ENCODE measurements around the gene SLC16A1.

The SLC16A1 gene

GRCh38 chr1:112901387-112901786, 54.6 kb downstream of the SLC16A1 start:
- Histone ChIP-seq H3K23ac (ENCODE audit: low read length) (no peak overlapping the region), H3K9ac (ENCODE audit: low read length) (no peak overlapping the region), H3K36me3 (ENCODE audit: control insufficient read depth in 1 of 2, insufficient read depth in 2 of 2, low read length in 2 of 2) (no peaks in the 10 kb centered on the region), H3K4me2 (ENCODE audit: low read length) (no peak overlapping the region), H2AFZ (ENCODE audit: insufficient read depth, low read length, poor library complexity) (no peak overlapping the region), H2AK5ac (ENCODE audit: low read length) (no peak overlapping the region), H3K9me3 (ENCODE audit: insufficient read depth, low read depth, low read length) (no peaks in the 10 kb centered on the region), H3K4me3 (ENCODE audit: low read depth, low read length) (no peak overlapping the region), H2BK120ac (ENCODE audit: insufficient read depth, low read length, poor library complexity) (no peak overlapping the region), H4K91ac (ENCODE audit: low read depth, low read length) (no peak overlapping the region), H3K79me1 (ENCODE audit: low read length) (peaks cover 5% of the 10 kb centered on the region), H3K79me2 (ENCODE audit: control insufficient read depth, insufficient read depth, low read length, poor library complexity) (no peaks in the 10 kb centered on the region), H4K8ac (ENCODE audit: low read depth, low read length) (no peak overlapping the region), H3K14ac (ENCODE audit: low read length) (no peak overlapping the region), H3K18ac (ENCODE audit: low read length) (no peak overlapping the region), H4K12ac (ENCODE audit: low read depth, low read length) (no peak overlapping the region), H3K27me3 (ENCODE audit: insufficient read depth, low read length) (no peaks in the 10 kb centered on the region), H2BK12ac (ENCODE audit: low read length) (no peak overlapping the region), H3K27ac (ENCODE audit: low read depth, low read length) (no peak overlapping the region), H3K4ac (ENCODE audit: low read depth, low read length) (no peak overlapping the region), H2BK5ac (ENCODE audit: low read depth, low read length, poor library complexity) (no peak overlapping the region), H3K4me1 (ENCODE audit: control insufficient read depth in 1 of 2, insufficient read depth in 2 of 2, low read length in 2 of 2) (peaks cover 13 to 15% of the 10 kb centered on the region in 2 experiments)
- no peak for DNase-seq
- no CpG with 5 or more reads among the region's 2 CpGs for WGBS (ENCODE audit: extremely low coverage, insufficient coverage, insufficient read length)

- H2BK12ac ChIP-seq (ENCODE audit: low read length): no peak overlapping the region
- H3K79me2 ChIP-seq (ENCODE audit: control insufficient read depth, insufficient read depth, low read length, poor library complexity): no peaks in the 10 kb centered on the region
- H3K36me3 ChIP-seq (ENCODE audit: control insufficient read depth in 1 of 2, insufficient read depth in 2 of 2, low read length in 2 of 2): peaks cover 1 to 2% of the 10 kb centered on the region in 2 experiments
- H3K18ac ChIP-seq (ENCODE audit: low read length): no peak overlapping the region
- no peak overlapping the region for H3K27ac ChIP-seq (ENCODE audit: low read depth, low read length)
- H3K9ac ChIP-seq (ENCODE audit: low read length): no peak overlapping the region
- H4K8ac ChIP-seq (ENCODE audit: low read depth, low read length): no peak overlapping the region
- no peak overlapping the region for H2BK120ac ChIP-seq (ENCODE audit: insufficient read depth, low read length, poor library complexity)
- H3K14ac ChIP-seq (ENCODE audit: low read length): no peak overlapping the region
- no peak overlapping the region for H4K91ac ChIP-seq (ENCODE audit: low read depth, low read length)
- no peaks in the 10 kb centered on the region for H3K79me1 ChIP-seq (ENCODE audit: low read length)
- no peak overlapping the region for H3K4ac ChIP-seq (ENCODE audit: low read depth, low read length)
- no peak overlapping the region for H2AFZ ChIP-seq (ENCODE audit: insufficient read depth, low read length, poor library complexity)
- no peak overlapping the region for H2BK5ac ChIP-seq (ENCODE audit: low read depth, low read length, poor library complexity)
- no peak overlapping the region for H3K4me2 ChIP-seq (ENCODE audit: low read length)
- no peak for DNase-seq
- no peak overlapping the region for H4K12ac ChIP-seq (ENCODE audit: low read depth, low read length)
- no peaks in the 10 kb centered on the region for H3K27me3 ChIP-seq (ENCODE audit: insufficient read depth, low read length)
- H3K4me1 ChIP-seq (ENCODE audit: control insufficient read depth in 1 of 2, insufficient read depth in 2 of 2, low read length in 2 of 2): no peaks in the 10 kb centered on the region
- H3K4me3 ChIP-seq (ENCODE audit: low read depth, low read length): no peak overlapping the region
- H3K9me3 ChIP-seq (ENCODE audit: insufficient read depth, low read depth, low read length): peaks cover 12% of the 10 kb centered on the region
- H2AK5ac ChIP-seq (ENCODE audit: low read length): no peak overlapping the region
- no peak overlapping the region for H3K23ac ChIP-seq (ENCODE audit: low read length)
Measured at GRCh38 chr1:112896783-112897182, 59.2 kb downstream of the SLC16A1 start.

DNA sequence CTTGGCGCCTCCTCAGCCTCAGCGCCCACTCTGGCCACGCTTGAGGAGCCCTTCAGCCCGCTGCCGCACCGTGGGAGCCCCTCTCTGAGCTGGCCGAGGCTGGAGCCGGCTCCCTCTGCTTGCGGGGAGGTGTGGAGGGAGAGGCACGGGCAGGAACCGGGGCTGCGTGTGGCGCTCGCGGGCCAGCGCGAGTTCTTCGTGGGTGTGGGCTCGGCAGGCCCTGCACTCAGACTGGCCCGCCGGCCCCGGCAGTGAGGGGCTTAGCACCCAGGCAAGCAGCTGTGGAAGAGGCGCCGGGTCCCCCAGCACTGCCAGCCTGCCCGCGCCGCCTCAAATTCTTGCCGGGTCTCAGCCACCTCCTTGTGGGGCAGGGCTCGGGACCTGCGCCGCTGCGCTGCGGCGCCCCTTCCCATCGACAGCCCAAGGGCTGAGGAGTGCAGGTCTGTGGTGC, 61.4 kb downstream of the SLC16A1 start:
- Histone ChIP-seq H2AK5ac (ENCODE audit: low read length) (no peak overlapping the region), H4K8ac (ENCODE audit: low read depth, low read length) (no peak overlapping the region), H3K9ac (ENCODE audit: low read length) (no peak overlapping the region), H3K4me2 (ENCODE audit: low read length) (no peak overlapping the region), H3K27ac (ENCODE audit: low read depth, low read length) (no peak overlapping the region), H3K79me2 (ENCODE audit: control insufficient read depth, insufficient read depth, low read length, poor library complexity) (no peaks in the 10 kb centered on the region), H3K36me3 (ENCODE audit: control insufficient read depth in 1 of 2, insufficient read depth in 2 of 2, low read length in 2 of 2) (peaks cover 1 to 2% of the 10 kb centered on the region in 2 experiments), H2BK120ac (ENCODE audit: insufficient read depth, low read length, poor library complexity) (no peak overlapping the region), H3K79me1 (ENCODE audit: low read length) (no peaks in the 10 kb centered on the region), H2BK5ac (ENCODE audit: low read depth, low read length, poor library complexity) (no peak overlapping the region), H4K12ac (ENCODE audit: low read depth, low read length) (no peak overlapping the region), H3K27me3 (ENCODE audit: insufficient read depth, low read length) (no peaks in the 10 kb centered on the region), H3K4me1 (ENCODE audit: control insufficient read depth in 1 of 2, insufficient read depth in 2 of 2, low read length in 2 of 2) (no peaks in the 10 kb centered on the region), H3K4me3 (ENCODE audit: low read depth, low read length) (no peak overlapping the region), H4K91ac (ENCODE audit: low read depth, low read length) (no peak overlapping the region), H3K18ac (ENCODE audit: low read length) (no peak overlapping the region), H3K4ac (ENCODE audit: low read depth, low read length) (no peak overlapping the region), H2AFZ (ENCODE audit: insufficient read depth, low read length, poor library complexity) (no peak overlapping the region), H3K9me3 (ENCODE audit: insufficient read depth, low read depth, low read length) (peaks cover 12% of the 10 kb centered on the region), H3K23ac (ENCODE audit: low read length) (no peak overlapping the region), H3K14ac (ENCODE audit: low read length) (no peak overlapping the region), H2BK12ac (ENCODE audit: low read length) (no peak overlapping the region)
- WGBS (ENCODE audit: extremely low coverage, insufficient coverage, insufficient read length): no CpG with 5 or more reads among the region's 35 CpGs
- no peak for DNase-seq

GRCh38 chr1:112894010-112894292, 62.0 kb downstream of the SLC16A1 start:
- Histone ChIP-seq H3K4ac (ENCODE audit: low read depth, low read length) (no peak overlapping the region), H2AFZ (ENCODE audit: insufficient read depth, low read length, poor library complexity) (no peak overlapping the region), H3K27me3 (ENCODE audit: insufficient read depth, low read length) (no peaks in the 10 kb centered on the region), H2BK5ac (ENCODE audit: low read depth, low read length, poor library complexity) (no peak overlapping the region), H3K14ac (ENCODE audit: low read length) (no peak overlapping the region), H4K91ac (ENCODE audit: low read depth, low read length) (no peak overlapping the region), H2BK120ac (ENCODE audit: insufficient read depth, low read length, poor library complexity) (no peak overlapping the region), H3K36me3 (ENCODE audit: control insufficient read depth in 1 of 2, insufficient read depth in 2 of 2, low read length in 2 of 2) (peaks cover 1 to 2% of the 10 kb centered on the region in 2 experiments), H3K23ac (ENCODE audit: low read length) (no peak overlapping the region), H4K8ac (ENCODE audit: low read depth, low read length) (no peak overlapping the region), H3K79me1 (ENCODE audit: low read length) (no peaks in the 10 kb centered on the region), H3K4me3 (ENCODE audit: low read depth, low read length) (no peak overlapping the region), H3K27ac (ENCODE audit: low read depth, low read length) (no peak overlapping the region), H3K4me1 (ENCODE audit: control insufficient read depth in 1 of 2, insufficient read depth in 2 of 2, low read length in 2 of 2) (no peaks in the 10 kb centered on the region), H3K79me2 (ENCODE audit: control insufficient read depth, insufficient read depth, low read length, poor library complexity) (no peaks in the 10 kb centered on the region), H3K9me3 (ENCODE audit: insufficient read depth, low read depth, low read length) (peaks cover 12% of the 10 kb centered on the region), H3K9ac (ENCODE audit: low read length) (no peak overlapping the region), H3K18ac (ENCODE audit: low read length) (no peak overlapping the region), H2AK5ac (ENCODE audit: low read length) (no peak overlapping the region), H3K4me2 (ENCODE audit: low read length) (no peak overlapping the region), H2BK12ac (ENCODE audit: low read length) (no peak overlapping the region), H4K12ac (ENCODE audit: low read depth, low read length) (no peak overlapping the region)
- no peak for DNase-seq
- WGBS (ENCODE audit: extremely low coverage, insufficient coverage, insufficient read length): no CpG with 5 or more reads among the region's 3 CpGs
